Brain microvascular endothelial cell (primary cell): ENCODE data around the gene PLD5.

ENCODE experiments used
- DNase-seq: peaks from one replicate; pipeline ENCODE4 v3.0.0-alpha.2; 2020
- H3K27ac ChIP-seq: fragments of 250-450 bp; sonication (Bioruptor Pico); 2 replicates; pipeline ENCODE4 v1.5.1; 2020; ENCODE audit warnings: mild to moderate bottlenecking, moderate library complexity
- H3K27me3 ChIP-seq: fragments of 250-450 bp; sonication (Bioruptor Pico); replicated peaks from 2 replicates; pipeline ENCODE4 v1.5.1; 2020; ENCODE audit warnings: mild to moderate bottlenecking
- H3K36me3 ChIP-seq: fragments of 250-450 bp; sonication (Bioruptor Pico); replicated peaks from 2 replicates; pipeline ENCODE4 v1.5.1; 2020; ENCODE audit warnings: mild to moderate bottlenecking
- H3K4me3 ChIP-seq: 2 replicates; pipeline ENCODE4 v1.5.1; 2011; ENCODE audit warnings: low read depth, mild to moderate bottlenecking, control low read depth, low read length, moderate library complexity
- in situ Hi-C: cut with HindIII; loops from 2 replicates; pipeline ENCODE4 v1.10.0; 2017; ENCODE audit warnings: low sequenced_read_pairs, low pct_ligation_motif_present
- TF ChIP-seq, protein P1 (sequence below): IDR thresholded peaks from 2 replicates; pipeline ENCODE4 v1.5.1; 2011; ENCODE audit warnings: low read depth, mild to moderate bottlenecking, moderate library complexity, low read length, control low read depth, inconsistent platforms; ENCODE audit errors: missing control alignments

The PLD5 gene

DNA sequence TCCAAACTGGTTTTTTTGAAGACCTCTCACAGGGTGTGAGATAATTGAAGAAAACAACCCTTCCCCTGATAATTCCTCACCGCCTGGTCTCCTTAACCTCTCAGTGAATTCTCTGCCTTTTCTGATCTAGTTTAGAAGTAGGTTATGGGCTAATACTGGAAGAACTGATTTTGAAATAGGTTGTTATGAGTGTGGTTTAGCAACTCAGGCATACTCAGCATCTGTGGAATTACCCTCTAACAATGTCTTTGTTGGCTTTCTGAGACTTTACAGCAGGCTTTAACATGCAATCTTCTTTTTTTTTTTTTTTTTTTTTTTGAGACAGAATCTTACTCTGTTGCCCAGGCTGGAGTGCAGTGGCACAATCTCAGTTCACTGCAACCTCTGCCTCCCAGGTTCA, 10.3 kb upstream of the PLD5 start:
- in situ Hi-C loops = no loop called here
- no peak overlapping the region for H3K4me3 ChIP-seq
- DNase-seq = no peak
- no peaks in the 10 kb centered on the region for H3K27me3 ChIP-seq
- TF ChIP-seq, protein P1, sequence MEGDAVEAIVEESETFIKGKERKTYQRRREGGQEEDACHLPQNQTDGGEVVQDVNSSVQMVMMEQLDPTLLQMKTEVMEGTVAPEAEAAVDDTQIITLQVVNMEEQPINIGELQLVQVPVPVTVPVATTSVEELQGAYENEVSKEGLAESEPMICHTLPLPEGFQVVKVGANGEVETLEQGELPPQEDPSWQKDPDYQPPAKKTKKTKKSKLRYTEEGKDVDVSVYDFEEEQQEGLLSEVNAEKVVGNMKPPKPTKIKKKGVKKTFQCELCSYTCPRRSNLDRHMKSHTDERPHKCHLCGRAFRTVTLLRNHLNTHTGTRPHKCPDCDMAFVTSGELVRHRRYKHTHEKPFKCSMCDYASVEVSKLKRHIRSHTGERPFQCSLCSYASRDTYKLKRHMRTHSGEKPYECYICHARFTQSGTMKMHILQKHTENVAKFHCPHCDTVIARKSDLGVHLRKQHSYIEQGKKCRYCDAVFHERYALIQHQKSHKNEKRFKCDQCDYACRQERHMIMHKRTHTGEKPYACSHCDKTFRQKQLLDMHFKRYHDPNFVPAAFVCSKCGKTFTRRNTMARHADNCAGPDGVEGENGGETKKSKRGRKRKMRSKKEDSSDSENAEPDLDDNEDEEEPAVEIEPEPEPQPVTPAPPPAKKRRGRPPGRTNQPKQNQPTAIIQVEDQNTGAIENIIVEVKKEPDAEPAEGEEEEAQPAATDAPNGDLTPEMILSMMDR = no peak
- no peak overlapping the region for H3K27ac ChIP-seq
- H3K36me3 ChIP-seq = no peaks in the 10 kb centered on the region

DNA sequence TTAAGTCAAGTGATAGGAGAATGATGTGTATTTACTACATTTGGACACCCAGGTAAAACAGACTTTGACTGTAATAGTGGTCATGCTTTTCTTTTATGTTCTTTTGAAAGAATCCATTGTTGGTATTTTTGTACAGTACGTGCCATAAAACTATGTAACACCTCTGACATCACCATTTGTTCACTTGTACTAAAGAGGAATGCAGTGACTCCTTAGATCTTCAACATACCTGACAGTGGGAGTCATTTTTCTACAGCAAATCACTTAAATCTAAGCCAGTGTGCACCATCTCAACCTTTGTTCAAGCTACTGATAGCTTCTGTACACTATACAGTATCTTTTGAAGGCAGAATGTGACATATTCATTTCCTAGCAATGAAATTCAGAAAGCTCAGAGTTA, 6.3 kb upstream of the PLD5 start:
- Histone ChIP-seq H3K27ac (no peak overlapping the region), H3K4me3 (no peak overlapping the region), H3K36me3 (no peaks in the 10 kb centered on the region), H3K27me3 (peaks cover 2% of the 10 kb centered on the region)
- TF ChIP-seq, protein P1 = no peak
- in situ Hi-C loops = no loop called here
- no peak for DNase-seq

DNA sequence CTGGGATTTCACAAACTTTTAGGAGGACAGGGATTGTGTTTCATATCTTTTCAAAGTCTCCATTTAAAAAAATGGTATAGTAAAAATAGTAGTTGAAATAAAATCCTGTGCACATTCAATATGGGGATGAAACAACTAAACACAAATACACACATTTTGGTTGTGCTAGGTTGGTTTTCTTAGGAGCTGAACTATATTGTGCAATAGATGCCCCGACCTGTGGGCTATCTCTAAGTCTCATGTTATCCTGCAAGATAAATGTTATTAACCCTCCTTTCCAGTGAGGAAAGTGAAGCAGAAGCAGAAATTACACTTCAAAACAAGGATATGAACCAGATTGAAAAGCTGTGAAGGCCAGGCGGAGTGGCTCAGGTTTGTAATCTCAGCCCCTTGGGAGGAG, 1.3 kb upstream of the PLD5 start:
- no peak for DNase-seq
- Histone ChIP-seq H3K27me3 (peaks cover 31% of the 10 kb centered on the region), H3K4me3 (no peak overlapping the region), H3K27ac (no peak overlapping the region), H3K36me3 (no peaks in the 10 kb centered on the region)
- in situ Hi-C loops = no loop called here
- TF ChIP-seq, protein P1 = no peak

DNA sequence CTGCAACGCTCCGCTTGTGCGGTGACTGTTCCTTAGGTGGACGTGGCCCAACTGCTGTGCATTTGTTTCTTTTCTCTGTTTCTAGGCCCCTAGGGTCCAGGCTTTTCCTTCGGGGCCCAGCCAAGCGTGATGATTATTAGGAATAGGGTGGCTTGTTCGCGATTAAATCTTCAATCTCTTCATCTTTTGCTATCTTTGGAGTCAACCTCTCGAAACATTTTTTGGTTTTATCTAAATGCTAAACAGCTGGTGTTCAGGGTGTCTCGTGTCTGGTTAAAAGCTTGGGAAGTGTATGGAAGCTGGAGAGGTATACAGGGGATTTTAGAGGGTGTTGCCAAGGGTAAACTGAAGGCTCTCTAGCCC, 844 bp upstream of the PLD5 start:
- DNase-seq = no peak
- Histone ChIP-seq H3K27me3 (peaks cover 31% of the 10 kb centered on the region), H3K36me3 (no peaks in the 10 kb centered on the region), H3K27ac (no peak overlapping the region), H3K4me3 (no peak overlapping the region)
- TF ChIP-seq, protein P1 = no peak
- in situ Hi-C loops = no loop called here

DNA sequence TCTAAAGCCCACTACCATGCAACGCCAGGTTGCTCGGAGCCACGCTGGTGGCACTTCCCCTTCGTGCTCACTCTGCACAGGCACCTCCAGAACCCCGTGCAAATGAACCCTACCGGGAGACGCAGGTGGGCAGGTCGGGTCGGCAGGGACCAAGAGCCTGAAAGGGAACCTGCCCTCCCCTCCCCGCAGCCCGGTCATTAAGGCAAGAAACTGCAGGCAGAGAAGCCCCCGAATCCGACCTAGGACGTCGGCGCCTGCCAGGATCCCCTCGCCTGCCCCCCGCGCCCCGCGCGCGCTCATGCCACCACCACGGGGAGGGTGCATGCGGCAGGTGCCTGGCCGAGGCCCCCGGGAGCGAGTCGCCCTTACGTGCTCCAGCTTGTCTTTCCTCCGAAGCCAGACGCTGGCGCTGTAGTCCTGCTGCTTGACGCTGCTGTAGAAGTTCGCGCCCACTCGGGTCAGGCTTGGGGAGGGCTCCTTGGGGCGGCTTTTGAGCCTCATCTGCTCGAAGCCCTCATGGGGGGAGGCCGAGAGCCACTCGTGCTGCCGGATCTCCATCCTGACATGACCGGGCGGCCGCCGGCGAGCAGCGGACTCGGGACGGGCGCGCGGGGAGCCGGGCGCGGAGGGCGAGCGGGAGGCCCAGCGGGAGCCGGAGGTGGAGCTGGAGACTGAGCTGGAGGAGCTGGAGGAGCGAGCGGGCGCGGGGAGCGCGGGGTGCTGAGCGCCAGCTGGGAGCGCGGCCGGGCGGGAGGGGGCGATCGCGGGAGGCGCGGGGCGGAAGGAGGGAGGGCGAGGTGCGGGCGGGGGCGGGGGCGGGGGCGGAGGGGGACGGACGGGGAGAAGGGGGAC, 552 bp downstream of the PLD5 start:
- in situ Hi-C loops = no loop called here
- Histone ChIP-seq H3K36me3 (no peaks in the 10 kb centered on the region), H3K27me3 (peaks cover 31% of the 10 kb centered on the region), H3K27ac (no peak overlapping the region), H3K4me3 (peak overlapping the region; percentile 17)
- DNase-seq = no peak
- TF ChIP-seq, protein P1 = peak; percentile 8
